Activated CD8-positive, alpha-beta memory T cell treated with anti-CD3 and anti-CD28 coated beads for 36 hours (primary cell): Measurements from ENCODE around the gene ZFYVE9. TPM values are rescaled to one million over a fixed set of nuclear protein-coding genes. Genes with fewer than 3 reads are reported as not detected.

ENCODE experiments used
- CTCF ChIA-PET: fragments of 350-600 bp; sonication (Branson Sonifier 250); formaldehyde crosslinking; loops from one replicate; lab custom pipeline; 2021; ENCODE audit warnings: antibody characterized with exemption; lab: Charles Lee
- POLR2A ChIA-PET: fragments of 350-600 bp; sonication (Branson Sonifier 250); formaldehyde crosslinking; loops from one replicate; lab custom pipeline; 2021; ENCODE audit warnings: antibody characterized with exemption; lab: Charles Lee
- total RNA-seq, 2 experiments: library from RNA; stranded (reverse); gene quantifications; one replicate each; pipeline ENCODE4 v1.2.3, GENCODE V29; 2021

The ZFYVE9 gene
- total RNA-seq, 2 experiments from 2014 or later, result 3.8 to 4.2 TPM

- ChIA-PET CTCF (no interaction called here), POLR2A (no interaction called here)
These were observed 95.5 kb downstream of the ZFYVE9 start for GRCh38 chr1:52237430-52237829.

DNA sequence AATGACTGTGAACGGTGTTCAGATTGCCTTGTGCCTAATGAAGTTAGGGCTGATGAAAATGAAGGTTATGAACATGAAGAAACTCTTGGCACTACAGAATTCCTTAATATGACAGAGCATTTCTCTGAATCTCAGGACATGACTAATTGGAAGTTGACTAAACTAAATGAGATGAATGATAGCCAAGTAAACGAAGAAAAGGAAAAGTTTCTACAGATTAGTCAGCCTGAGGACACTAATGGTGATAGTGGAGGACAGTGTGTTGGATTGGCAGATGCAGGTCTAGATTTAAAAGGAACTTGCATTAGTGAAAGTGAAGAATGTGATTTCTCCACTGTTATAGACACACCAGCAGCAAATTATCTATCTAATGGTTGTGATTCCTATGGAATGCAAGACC lies 96.6 kb downstream of the ZFYVE9 start:
- ChIA-PET POLR2A (no interaction called here), CTCF (no interaction called here)

DNA sequence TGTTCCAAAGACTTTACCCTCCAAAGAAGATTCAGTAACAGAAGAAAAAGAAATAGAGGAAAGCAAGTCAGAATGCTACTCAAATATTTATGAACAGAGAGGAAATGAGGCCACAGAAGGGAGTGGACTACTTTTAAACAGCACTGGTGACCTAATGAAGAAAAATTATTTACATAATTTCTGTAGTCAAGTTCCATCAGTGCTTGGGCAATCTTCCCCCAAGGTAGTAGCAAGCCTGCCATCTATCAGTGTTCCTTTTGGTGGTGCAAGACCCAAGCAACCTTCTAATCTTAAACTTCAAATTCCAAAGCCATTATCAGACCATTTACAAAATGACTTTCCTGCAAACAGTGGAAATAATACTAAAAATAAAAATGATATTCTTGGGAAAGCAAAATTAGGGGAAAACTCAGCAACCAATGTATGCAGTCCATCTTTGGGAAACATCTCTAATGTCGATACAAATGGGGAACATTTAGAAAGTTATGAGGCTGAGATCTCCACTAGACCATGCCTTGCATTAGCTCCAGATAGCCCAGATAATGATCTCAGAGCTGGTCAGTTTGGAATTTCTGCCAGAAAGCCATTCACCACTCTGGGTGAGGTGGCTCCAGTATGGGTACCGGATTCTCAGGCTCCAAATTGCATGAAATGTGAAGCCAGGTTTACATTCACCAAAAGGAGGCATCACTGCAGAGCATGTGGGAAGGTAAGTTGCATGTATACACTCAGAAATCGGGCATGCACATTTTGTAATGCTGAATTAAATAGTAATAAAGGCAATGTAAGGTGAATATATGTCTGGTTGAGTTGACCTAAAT lies 97.2 kb downstream of the ZFYVE9 start:
- CTCF ChIA-PET, result no interaction called here
- POLR2A ChIA-PET, result no interaction called here

DNA sequence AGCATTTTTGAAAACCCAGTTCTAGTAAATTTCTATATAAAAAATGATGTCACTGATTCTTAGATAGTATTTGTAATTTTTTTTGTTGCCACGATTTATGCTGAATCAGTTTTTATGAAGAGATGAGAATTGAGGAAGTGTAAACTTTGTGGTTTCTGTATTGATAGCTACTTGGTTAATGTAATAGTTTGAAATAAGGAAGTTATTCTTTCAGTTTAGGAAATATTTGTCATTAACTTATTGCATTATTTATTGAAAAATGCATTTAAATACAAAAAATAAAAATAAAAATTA lies 97.8 kb downstream of the ZFYVE9 start:
- ChIA-PET CTCF (no interaction called here), POLR2A (no interaction called here)

- POLR2A ChIA-PET, result no interaction called here
- CTCF ChIA-PET, result no interaction called here
These were observed 98.8 kb downstream of the ZFYVE9 start for GRCh38 chr1:52240592-52241210.

- ChIA-PET POLR2A (no interaction called here), CTCF (no interaction called here)
These were observed 101.5 kb downstream of the ZFYVE9 start for GRCh38 chr1:52243221-52243987.

DNA sequence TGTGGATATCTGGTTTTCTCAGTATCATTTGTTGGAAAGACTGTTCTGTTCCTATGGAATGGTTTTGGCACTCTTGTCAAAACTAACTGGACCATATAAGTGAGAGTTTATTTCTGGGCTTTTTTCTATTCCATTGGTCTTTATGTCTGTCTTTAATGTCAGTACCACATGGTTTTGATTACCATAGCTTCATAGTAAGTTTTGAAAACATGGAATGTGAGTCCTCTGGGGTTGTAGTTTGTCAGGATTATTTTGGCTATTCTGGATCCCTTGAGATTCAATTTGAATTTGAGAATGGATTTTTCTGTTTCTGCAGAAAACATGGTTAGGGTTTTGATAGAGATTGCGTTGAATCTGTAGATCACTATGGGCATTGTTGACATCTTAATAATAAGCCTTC lies 107.9 kb downstream of the ZFYVE9 start:
- ChIA-PET CTCF (no interaction called here), POLR2A (interaction anchor here (0.6 kb wide), 1 partner anchor 131 kb away, joined by 4 read pairs; no protein-coding TSS in a partner anchor)

DNA sequence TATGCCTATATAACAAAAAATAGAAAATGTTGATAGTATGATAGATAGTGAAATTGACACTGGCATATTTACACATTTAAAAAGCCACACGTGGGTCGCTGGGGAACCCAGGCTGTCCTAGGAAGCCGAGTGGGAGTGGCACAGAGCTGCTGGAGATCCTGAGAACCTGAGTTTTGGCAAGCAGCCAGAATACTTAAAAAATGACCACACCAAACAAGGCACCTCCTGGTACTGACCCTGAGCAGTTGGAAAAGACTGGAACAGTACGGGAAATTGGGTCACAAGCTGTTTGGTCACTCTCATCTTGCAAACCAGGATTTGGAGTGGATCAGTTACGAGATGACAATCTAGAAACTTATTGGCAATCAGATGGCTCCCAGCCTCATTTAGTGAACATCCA lies 111.5 kb downstream of the ZFYVE9 start:
- POLR2A ChIA-PET, result no interaction called here
- CTCF ChIA-PET, result no interaction called here

- ChIA-PET POLR2A (no interaction called here), CTCF (interaction anchor here (0.7 to 0.8 kb wide), 3 partner anchors 8 to 82 kb away, joined by 3 read pairs; no protein-coding TSS in a partner anchor)
These were observed 118.0 kb downstream of the ZFYVE9 start for GRCh38 chr1:52259886-52260285.

- ChIA-PET CTCF (interaction anchor here (0.6 kb wide), 2 partner anchors 26 to 366 kb away, joined by 3 read pairs; no protein-coding TSS in a partner anchor), POLR2A (no interaction called here)
These were observed 121.4 kb downstream of the ZFYVE9 start for GRCh38 chr1:52263153-52263910.

DNA sequence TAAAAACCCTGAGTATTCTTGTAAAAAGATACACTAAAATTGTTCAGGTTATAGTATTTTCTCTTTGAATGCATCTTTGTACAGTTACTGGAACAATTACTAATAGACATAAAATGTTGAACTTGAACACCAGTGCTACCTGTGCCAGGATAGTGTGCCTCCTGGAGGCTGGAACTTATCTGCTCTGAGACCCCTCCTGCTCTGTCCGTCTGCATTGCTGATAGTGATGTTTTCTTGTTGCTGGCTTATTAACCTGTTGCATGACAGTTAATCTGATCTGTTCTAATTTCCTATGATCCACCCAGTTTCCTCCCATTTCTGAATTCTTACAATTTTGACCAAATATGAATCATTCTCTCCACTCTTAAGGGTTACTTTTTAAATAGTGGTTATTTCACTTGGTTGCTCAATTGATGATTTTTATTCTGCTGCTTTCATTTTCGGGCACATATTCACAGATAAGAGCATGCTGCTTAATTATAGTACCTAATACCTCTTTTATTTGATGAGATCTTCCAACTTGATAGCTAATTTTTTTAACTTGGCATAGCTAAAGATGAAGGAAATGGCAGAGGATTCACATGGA lies 122.7 kb downstream of the ZFYVE9 start:
- ChIA-PET POLR2A (no interaction called here), CTCF (no interaction called here)

DNA sequence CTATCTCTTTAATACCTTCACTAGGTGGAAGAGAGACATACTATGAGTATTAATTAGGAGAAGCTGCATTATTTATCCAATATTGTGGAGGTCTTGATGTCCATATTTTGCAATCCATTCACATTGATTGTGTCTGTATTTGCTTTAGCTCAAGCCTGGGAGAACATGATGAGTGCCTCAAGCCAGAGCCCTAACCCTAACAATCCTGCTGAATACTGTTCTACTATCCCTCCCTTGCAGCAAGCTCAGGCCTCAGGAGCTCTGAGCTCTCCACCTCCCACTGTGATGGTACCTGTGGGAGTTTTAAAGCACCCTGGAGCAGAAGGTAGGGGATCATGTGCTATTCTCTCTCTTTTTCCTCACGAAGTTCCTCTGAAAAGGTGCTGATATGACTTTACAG lies 124.6 kb downstream of the ZFYVE9 start:
- CTCF ChIA-PET, result interaction anchor here (0.7 kb wide), 2 partner anchors 55 to 969 kb away, joined by 3 read pairs; no protein-coding TSS in a partner anchor
- POLR2A ChIA-PET, result no interaction called here

DNA sequence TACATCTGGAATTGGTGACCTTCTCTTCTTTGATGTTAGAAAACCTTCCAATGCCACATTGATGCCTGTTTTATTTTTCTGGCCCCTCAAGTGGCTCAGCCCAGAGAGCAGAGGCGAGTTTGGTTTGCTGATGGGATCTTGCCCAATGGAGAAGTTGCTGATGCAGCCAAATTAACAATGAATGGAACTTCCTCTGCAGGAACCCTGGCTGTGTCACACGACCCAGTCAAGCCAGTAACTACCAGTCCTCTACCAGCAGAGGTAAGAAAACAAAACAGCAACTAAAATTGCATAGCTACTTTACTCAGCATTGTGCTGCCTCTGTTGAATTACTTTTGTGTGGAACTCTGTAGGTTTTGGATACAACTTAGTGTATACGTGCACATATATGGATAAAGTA lies 126.5 kb downstream of the ZFYVE9 start:
- POLR2A ChIA-PET, result no interaction called here
- CTCF ChIA-PET, result interaction anchor here (0.8 kb wide), 1 partner anchor 9 kb away, joined by 3 read pairs; no protein-coding TSS in a partner anchor

GRCh38 chr1:52281518-52281917 lies 139.6 kb downstream of the ZFYVE9 start:
- ChIA-PET CTCF (no interaction called here), POLR2A (no interaction called here)

DNA sequence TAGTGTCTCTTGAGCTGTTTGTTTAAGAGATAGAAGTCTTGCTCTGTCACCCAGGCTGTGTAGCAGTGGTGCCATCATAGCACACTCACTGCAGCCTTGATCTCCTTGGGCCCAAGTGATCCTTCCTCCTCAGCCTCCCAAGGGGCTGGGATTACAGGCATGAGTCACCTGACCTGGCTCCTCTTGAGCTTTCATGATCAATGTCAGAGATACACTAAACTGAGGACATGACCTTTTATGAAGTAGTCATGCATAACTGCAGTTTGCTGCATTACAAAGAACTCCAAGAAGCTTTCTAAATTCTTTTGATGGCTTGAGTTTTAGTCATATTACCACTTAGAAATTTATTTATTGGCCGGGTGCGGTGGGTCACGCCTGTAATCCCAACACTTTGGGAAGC lies 146.4 kb downstream of the ZFYVE9 start:
- POLR2A ChIA-PET, result no interaction called here
- CTCF ChIA-PET, result no interaction called here

- ChIA-PET POLR2A (no interaction called here), CTCF (no interaction called here)
These were observed 152.7 kb downstream of the ZFYVE9 start for GRCh38 chr1:52294580-52294979.

DNA sequence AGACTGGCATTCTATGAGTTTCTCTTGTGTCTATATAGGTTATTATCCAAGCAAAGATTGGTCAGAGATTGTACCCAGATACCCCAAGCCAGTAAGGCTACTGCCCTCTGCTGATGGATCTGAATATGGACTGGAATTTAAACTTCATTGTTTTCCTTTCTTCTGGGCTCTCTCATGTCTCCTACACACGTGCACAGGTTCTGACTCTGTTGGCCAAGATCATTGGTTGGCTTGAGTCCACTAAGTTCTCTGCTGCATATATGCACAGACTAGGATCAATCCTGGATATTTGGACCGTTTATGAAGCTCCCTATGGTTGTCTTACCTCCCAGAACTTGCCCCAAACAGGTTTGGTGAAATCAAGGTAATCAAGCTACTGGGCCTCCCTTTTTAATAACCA lies 154.5 kb downstream of the ZFYVE9 start:
- CTCF ChIA-PET, result interaction anchor here (0.6 to 1.8 kb wide), 6 partner anchors 11 to 417 kb away, joined by 3 to 8 read pairs (median 4); no protein-coding TSS in a partner anchor
- POLR2A ChIA-PET, result interaction anchor here (0.6 kb wide), 1 partner anchor 39 kb away, joined by 3 read pairs; no protein-coding TSS in a partner anchor

GRCh38 chr1:52305417-52306226 lies 163.7 kb downstream of the ZFYVE9 start:
- CTCF ChIA-PET, result no interaction called here
- POLR2A ChIA-PET, result no interaction called here
